G401 (cell line): ENCODE results near the gene SNAPC1. TPM values are rescaled to one million over a fixed set of nuclear protein-coding genes. Genes with fewer than 3 reads are reported as not detected.
"Not testable (repeated sequence)": the region's sequence is repeated elsewhere in the genome, so short reads cannot be mapped to it uniquely, and the experiment has no call there.

Experiments
- DNase-seq: peaks from one replicate; pipeline ENCODE4 v3.0.0-alpha.2; 2015; ENCODE audit warnings: low spot score
- in situ Hi-C: cut with HindIII; loops from 2 replicates; pipeline ENCODE4 v1.10.0; 2016; ENCODE audit warnings: low sequenced_read_pairs, mixed read lengths
- total RNA-seq: library from RNA; depleted of rRNA; stranded (reverse); fragments of >200 nt; shearing (Covaris generic); gene quantifications from 2 replicates; pipeline ENCODE4 v1.2.3, GENCODE V29; 2014; rRNA removed

The SNAPC1 gene
- 11.8 and 13.1 TPM in 2 replicates for total RNA-seq

GRCh38 chr14:61761959-61762786 is at the start of gene SNAPC1:
SNAPC1 (plus strand) TSS chr14:61762420; CDS start chr14:61762461, 41 bp downstream.
- in situ Hi-C loops, result no loop called here
- peak; percentile 97 for DNase-seq

DNA sequence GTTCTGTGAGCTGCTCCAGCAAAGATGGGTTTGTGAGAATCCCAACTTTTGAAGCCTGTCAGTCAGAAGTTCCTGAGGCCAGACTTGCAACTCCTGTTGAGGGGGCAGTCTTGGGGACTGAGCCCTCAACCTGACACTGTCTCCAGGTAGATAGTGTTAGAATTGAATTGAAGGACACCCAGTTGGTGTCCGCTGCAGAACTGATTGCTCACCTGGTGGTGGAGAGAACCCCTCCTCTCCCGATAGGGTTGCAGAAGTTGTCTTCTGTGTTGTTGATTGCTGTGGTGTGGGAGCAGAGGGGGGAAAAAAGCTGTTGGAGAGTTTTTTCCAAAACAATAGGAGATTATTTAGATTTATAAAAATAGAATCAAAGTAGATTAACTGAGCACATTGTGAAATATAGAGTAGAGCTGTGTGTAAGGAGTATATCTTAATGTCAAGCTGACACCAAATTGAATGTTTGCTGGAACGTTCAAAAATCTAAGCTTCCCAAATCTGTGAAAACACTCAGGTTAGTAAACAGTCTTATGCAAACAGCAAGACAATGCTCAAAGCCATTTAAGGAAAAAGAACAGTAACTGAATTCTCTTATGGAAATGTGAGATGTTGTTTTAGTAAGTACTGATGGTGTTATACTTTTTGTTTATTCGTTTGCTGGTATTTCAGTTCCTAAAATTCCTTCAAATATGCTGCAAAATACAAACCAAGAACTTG is 48.3 kb upstream of the SNAPC1 start:
- no peak for DNase-seq
- in situ Hi-C loops, result no loop called here

DNA sequence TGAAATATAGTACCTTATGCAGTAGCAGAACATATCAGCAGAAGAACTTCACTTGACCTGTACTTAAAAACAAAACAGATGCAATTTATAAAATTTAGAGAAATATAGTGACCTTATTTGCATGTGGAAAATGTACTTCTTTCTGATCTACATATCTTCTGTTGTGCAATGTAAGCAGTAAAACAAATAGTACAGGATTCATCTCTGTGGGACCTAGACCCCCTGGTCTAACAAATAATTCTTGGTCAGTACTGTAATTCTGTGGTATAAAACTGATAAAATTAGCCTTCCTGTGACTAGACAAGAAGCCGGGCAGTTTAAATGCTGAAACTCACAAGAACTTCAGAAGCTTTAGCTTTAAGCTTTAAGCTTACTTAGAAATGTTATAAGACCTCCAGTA is 45.3 kb upstream of the SNAPC1 start:
- no peak for DNase-seq
- in situ Hi-C loops, result no loop called here

GRCh38 chr14:61718039-61718438 is 44.2 kb upstream of the SNAPC1 start:
- DNase-seq, result no peak
- in situ Hi-C loops, result no loop called here

- in situ Hi-C loops, result no loop called here
- no peak for DNase-seq
These were observed 42.6 kb upstream of the SNAPC1 start for GRCh38 chr14:61719344-61720293.

- in situ Hi-C loops, result no loop called here
- no peak for DNase-seq
These were observed 41.9 kb upstream of the SNAPC1 start for GRCh38 chr14:61720294-61720661.

GRCh38 chr14:61720741-61721140 is 41.5 kb upstream of the SNAPC1 start:
- DNase-seq, result no peak
- in situ Hi-C loops, result no loop called here

DNA sequence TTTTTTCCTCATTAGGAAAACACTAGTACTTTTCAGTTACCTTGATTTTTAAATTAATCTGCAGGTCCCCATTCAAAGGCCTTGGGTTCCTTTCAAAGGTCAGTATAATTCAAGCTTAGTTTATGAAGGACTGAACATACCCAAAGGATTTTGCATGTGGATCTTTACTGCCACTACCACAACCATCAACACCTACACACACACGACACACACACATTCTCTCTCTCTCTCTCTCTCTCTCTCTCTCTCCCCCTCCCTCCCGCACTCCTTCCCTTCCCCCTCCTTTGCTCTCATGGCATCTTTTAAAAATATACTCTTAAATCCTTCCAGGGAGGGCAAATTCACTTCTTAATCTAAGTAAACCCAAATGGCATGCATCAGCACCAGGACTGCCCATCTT is 38.1 kb upstream of the SNAPC1 start:
- DNase-seq, result no peak
- in situ Hi-C loops, result no loop called here

DNA sequence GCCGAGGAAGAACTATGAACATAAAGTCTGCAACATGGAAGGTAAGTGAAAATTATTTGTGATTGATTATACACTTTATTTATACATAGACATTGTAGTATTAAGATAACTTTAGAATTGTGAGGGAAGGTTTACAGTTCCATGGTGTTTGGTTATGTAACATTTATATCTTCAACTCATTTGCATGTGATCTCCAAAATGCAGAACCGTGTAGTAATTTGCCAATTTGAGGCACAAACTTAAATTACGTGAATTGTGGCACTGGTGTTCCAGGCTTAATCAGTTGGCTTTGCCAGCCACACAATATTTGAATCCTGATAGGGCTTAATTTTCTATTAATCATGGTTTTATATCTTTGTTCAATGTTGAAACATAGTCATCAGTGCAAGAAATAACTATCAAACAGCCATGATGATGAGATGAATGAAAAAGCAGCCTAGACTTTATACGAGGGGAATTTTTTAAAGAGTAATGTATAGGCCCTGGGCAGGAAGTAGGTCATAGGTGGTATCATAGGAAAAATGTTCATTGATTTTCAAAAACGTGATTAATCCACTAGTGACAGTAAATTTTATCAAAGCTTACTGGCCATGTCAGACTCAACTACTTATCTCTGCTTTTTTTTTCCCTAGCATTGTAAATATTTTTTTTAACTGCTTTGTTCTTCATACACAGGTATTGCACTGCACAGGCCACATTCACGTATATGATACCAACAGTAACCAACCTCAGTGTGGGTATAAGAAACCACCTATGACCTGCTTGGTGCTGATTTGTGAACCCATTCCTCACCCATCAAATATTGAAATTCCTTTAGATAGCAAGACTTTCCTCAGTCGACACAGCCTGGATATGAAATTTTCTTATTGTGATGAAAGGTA is 35.2 kb upstream of the SNAPC1 start:
- no peak for DNase-seq
- in situ Hi-C loops, result no loop called here

DNA sequence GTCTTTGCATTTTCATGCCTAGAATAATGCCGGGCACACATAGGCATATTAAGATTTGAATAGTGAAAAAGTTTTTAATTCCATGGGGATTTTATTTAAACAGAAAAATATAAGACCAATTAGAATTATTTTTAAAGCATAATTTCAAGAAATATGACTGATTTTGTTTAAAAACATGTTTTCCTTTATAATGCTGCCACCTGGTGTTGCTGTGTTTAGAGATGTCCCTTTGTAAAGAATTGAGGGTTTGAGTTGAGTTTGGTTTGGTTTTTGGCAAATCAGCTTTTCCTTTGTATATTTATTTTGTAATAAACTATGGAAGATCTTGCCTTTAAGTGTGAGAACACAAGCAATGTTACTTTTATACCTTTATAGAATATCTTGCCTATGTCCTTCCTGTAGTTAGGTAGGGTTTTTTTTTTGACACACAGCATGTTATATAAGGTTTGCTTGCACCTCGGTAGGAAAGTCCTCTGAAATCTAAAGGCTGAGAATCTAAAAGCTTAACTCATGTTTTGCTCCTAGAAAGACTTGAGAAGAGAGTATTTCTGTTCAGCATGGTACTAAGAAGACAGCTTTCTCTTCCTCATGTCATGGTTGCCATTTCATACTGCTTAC is 31.4 kb upstream of the SNAPC1 start:
- peak; percentile 67 for DNase-seq
- in situ Hi-C loops, result no loop called here

GRCh38 chr14:61733972-61734371 is 28.2 kb upstream of the SNAPC1 start:
- in situ Hi-C loops, result no loop called here

GRCh38 chr14:61736751-61737150 is 25.5 kb upstream of the SNAPC1 start:
- in situ Hi-C loops, result no loop called here
- no peak for DNase-seq

More at GRCh38 chr14:61733972-61734371, 28.2 kb upstream of the SNAPC1 start:
- no peak for DNase-seq

GRCh38 chr14:61737915-61738314 is 24.3 kb upstream of the SNAPC1 start:
- in situ Hi-C loops, result no loop called here
- DNase-seq, result no peak

DNA sequence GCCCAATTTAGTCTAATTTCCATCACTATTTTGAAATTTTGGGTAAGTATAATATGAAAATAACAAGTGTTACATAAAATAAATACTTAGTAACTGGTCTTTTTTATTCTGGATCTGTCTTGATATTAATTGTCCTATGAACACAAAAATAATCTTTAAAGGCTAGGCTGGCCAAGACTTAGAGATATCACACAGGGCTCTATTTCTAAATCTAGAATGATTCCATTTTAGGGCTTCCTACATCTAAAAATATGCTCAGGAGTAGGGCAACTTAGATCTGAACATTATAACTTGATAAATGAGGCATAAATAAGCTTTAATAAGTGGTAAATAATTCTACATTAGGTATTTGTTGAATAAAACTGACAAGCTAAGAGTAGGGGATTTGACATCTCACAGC is 23.1 kb upstream of the SNAPC1 start:
- DNase-seq, result no peak
- in situ Hi-C loops, result no loop called here

DNA sequence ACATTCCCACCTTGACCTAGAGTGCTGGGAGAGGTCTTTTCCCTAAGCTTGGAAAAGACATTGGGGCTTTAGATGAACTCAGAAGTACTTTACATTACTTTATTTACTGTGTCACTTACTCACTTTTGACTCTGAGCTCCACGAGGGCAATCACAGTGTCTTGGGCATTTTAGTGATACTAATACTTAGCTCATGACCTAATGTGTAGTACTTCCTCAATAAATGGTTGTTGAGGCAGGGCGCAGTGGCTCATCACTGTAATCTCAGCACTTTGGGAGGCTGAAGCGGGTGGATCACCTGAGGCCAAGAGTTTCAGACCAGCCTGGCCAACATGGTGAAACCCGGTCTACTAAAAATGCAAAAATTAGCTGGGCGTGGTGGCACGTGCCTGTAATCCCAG is 19.8 kb upstream of the SNAPC1 start:
- DNase-seq, result no peak
- in situ Hi-C loops, result no loop called here

DNA sequence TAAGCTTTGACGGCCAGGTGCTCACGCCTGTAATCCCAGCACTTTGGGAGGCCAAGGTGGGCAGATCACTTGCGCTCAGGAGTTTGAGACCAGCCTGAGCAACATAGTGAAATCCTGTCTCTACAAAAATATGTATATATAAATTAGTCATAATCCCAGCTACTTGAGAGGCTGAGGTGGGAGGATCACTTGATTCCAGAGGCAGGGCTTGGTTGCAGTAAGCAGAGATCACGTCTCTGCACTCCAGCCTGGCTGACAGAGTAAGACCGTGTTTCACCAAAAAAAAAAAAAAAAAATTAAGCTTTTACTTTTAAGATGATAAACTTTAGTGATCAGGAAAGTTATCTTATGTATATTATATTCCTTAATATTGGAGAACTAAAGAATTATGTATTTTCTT is 18.0 kb upstream of the SNAPC1 start:
- DNase-seq, result no peak
- in situ Hi-C loops, result no loop called here

GRCh38 chr14:61746346-61746745 is 15.9 kb upstream of the SNAPC1 start:
- in situ Hi-C loops, DNase-seq: not testable (repeated sequence)

- in situ Hi-C loops, result no loop called here
- DNase-seq, result no peak
These were observed 15.3 kb upstream of the SNAPC1 start for GRCh38 chr14:61746881-61747280.
